GM18505 (cell line): Measurements from ENCODE around the gene DST.
"Not testable (repeated sequence)": the region's sequence is repeated elsewhere in the genome, so short reads cannot be mapped to it uniquely, and the experiment has no call there.

Experiments used
- ATAC-seq: cut with Tn5 transposase; IDR thresholded peaks from one replicate; pipeline ENCODE4 v1.9.1; 2021; ENCODE audit not compliant: unreplicated experiment
- POLR2A ChIP-seq: IDR thresholded peaks from 4 replicates; pipeline ENCODE4 v1.6.1; 2011; ENCODE audit warnings: borderline replicate concordance; ENCODE audit not compliant: insufficient read depth, insufficient read length; ENCODE audit errors: extremely low read depth

The DST gene

GRCh38 chr6:56682635-56683034 lies 39.9 kb upstream of the DST start:
- TF ChIP-seq POLR2A, result no peak
- no peak for ATAC-seq

- no peak for ATAC-seq
- no peak for TF ChIP-seq POLR2A
Measured at GRCh38 chr6:56677559-56677958, 34.9 kb upstream of the DST start.

- TF ChIP-seq POLR2A, result no peak
- no peak for ATAC-seq
Measured at GRCh38 chr6:56671651-56672461, 29.2 kb upstream of the DST start.

- no peak for TF ChIP-seq POLR2A
- ATAC-seq, result no peak
Measured at GRCh38 chr6:56671160-56671559, 28.5 kb upstream of the DST start.

GRCh38 chr6:56669041-56669440 lies 26.4 kb upstream of the DST start:
- ATAC-seq, result no peak
- no peak for TF ChIP-seq POLR2A

- ATAC-seq, result no peak
- no peak for TF ChIP-seq POLR2A
Measured at GRCh38 chr6:56668158-56668557, 25.5 kb upstream of the DST start.

GRCh38 chr6:56667336-56667735 lies 24.6 kb upstream of the DST start:
- TF ChIP-seq POLR2A, result no peak
- ATAC-seq, result no peak

GRCh38 chr6:56664029-56664428 lies 21.3 kb upstream of the DST start:
- no peak for ATAC-seq
- TF ChIP-seq POLR2A, result no peak

GRCh38 chr6:56663344-56663743 lies 20.7 kb upstream of the DST start:
- ATAC-seq, result no peak
- TF ChIP-seq POLR2A, result no peak

GRCh38 chr6:56661338-56661737 lies 18.6 kb upstream of the DST start:
- ATAC-seq, result not testable (repeated sequence)

- no peak for ATAC-seq
- TF ChIP-seq POLR2A, result no peak
Measured at GRCh38 chr6:56660381-56660730, 17.7 kb upstream of the DST start.

- TF ChIP-seq POLR2A, result no peak
- peak; percentile 91 for ATAC-seq
Measured at GRCh38 chr6:56659721-56660380, 17.2 kb upstream of the DST start.

- no peak for TF ChIP-seq POLR2A
- ATAC-seq, result no peak
Measured at GRCh38 chr6:56658326-56658725, 15.6 kb upstream of the DST start.

GRCh38 chr6:56657354-56657753 lies 14.7 kb upstream of the DST start:
- TF ChIP-seq POLR2A, result no peak
- ATAC-seq, result no peak

- TF ChIP-seq POLR2A, result no peak
- ATAC-seq, result no peak
Measured at GRCh38 chr6:56656466-56656865, 13.8 kb upstream of the DST start.

GRCh38 chr6:56655996-56656395 lies 13.3 kb upstream of the DST start:
- ATAC-seq, result no peak
- no peak for TF ChIP-seq POLR2A
